Brain pericyte (primary cell): Measurements from ENCODE around the gene REL.
"Not testable (repeated sequence)": the region's sequence is repeated elsewhere in the genome, so short reads cannot be mapped to it uniquely, and the experiment has no call there.

Experiments
- DNase-seq: peaks from one replicate; pipeline ENCODE4 v3.0.0-alpha.2; 2012; ENCODE audit warnings: low read depth, low spot score

Gene REL

DNA sequence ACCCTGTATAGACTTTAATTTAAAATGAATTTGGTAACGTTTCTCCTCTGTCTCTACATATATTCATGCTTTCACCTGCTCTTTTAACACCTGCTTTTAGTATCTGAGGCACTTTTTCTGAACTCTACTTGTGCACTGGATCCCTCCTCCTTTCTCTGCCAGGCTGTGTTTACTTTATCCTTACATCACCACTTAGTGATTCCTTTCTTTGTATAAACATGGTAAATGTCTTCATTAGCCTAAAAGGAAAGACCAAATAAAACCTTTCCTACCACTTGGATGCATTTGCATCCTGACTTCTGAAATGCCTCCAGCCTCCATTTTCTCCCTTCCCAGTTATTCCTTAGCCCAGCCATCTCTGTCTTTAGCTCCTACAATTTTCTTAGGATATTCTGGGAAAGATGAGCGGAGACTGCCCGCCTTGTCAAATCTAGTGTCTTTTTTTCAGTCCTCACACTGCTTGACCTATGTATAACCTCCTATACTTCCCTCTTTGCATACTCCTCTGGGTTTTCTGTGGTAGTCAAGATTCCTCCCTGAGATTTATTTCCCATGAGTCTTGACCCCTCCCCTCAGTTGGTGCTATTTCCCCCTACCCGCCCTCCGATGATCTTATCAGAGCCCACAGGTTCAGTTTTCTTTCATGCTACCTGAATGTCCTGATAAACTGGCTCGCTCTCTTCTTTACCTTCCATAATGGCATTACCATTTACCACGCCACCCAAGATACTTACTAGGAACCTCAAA is 44.8 kb downstream of the REL start:
- DNase-seq = no peak

- no peak for DNase-seq
Measured at GRCh38 chr2:60926741-60927552, 45.6 kb downstream of the REL start.

DNA sequence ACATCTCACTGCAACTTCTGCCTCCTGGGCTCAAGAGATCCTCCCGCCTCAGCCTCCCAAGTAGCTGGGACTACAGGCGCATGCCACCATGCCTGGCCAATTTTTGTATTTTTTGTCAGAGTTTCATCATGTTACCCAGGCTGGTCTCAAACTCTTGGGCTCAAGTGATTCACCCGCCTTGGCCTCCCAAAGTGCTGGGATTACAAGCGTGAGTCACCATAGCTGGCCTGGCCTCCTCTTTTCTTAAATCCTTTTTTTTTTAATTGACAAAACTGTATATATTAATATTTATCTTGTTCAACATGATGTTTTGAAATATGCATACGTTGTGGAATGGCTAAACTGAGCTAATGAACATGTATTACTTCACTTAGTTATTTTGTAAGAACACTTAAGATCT is 50.7 kb downstream of the REL start:
- not testable (repeated sequence) for DNase-seq

- no peak for DNase-seq
Measured at GRCh38 chr2:60932954-60933353, 51.6 kb downstream of the REL start.

GRCh38 chr2:60934165-60934722 is 52.9 kb downstream of the REL start:
- no peak for DNase-seq

DNA sequence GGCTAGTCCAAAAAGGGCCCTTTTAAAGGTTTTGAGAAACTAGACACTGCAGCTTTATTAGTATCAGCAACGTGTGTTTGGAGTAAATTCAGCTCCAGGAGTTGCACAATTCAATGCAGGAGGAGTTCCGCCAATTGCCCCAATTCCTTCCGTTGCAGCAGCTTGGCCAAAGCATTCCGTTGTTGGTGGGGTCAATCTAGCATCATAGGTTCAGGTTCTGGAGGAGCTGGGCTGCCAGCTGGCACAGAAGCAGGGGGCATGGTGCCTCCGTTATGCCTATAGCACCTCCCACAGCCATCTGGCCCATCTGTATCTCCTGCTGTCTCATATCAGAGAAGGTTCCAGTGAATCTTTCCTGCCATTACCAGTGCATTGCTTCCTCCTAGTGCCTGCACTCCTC is 55.4 kb downstream of the REL start:
- DNase-seq = no peak

DNA sequence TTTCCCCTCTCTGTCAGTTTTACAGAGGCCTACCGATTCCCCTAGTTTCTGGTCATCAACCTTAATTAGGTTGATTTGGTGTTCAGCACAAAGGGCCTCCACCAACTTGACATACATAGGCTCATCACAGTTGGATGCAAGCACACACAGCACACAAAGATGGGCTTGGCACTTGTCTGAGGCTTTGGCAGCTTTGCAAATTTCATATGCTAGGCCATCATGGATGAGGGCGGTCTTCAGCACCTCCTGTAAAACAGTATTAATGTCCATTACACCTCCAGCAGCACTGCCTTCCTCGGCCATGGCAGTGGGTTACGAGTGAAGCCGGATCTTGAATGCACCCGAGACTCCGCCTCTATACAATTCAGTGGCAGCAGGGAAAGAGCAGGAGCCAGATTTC is 56.9 kb downstream of the REL start:
- no peak for DNase-seq

- no peak for DNase-seq
Measured at GRCh38 chr2:60939622-60940021, 58.2 kb downstream of the REL start.

DNA sequence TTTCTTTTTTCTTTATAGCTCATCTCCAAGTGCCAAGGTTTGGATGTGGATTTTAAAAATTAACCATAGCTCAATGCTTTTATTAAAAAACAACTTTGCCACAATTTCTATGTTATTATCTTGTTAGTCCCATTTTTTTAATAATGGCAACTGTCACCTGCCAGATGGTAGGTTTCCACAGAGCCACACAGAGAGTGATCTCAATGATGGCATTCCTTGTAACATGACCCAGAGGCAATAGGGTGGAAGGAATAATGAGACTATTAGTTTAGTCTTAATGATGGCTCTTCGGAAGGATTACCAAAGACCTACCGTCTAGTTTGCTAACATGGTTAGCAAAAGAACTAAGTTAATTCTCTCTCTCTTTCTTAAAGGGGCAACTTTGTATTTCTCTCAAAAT is 64.0 kb downstream of the REL start:
- DNase-seq = no peak

DNA sequence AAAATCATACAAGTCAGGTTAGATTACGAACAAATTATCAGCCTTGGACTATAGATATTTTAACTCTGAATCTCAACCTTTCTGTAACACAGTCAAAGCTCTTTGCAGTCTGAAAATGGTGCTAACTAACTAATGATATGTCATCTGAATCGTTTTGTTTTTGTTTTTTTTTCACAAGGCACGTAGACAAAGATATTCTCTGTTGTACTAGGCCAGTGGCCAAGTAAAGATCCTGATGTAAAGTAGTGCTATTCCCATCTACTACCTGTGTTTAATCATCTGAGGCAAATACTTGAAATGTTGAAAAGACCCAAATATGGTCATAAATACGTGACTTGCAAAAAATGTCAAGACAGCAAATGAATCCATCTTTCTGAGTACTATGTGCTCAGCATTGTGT is 65.7 kb downstream of the REL start:
- no peak for DNase-seq

DNA sequence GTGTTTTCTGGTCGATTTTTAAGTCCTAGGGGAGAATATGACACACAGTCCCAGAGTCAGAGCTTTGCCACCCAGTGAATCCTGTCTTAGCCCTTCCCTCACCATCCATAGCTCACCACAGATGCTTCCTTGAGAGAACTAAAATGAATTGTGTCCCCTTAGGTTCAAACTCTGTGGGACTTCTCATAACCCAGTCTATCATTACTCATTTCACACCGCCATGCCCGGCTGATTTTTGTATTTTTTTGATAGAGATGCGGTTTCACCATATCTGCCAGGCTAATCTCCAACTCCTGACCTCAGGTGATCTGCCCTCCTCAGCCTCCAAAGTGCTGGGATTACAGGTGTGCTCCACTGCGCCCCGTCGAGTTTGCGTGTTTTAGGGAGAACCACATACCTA is 66.8 kb downstream of the REL start:
- no peak for DNase-seq

DNA sequence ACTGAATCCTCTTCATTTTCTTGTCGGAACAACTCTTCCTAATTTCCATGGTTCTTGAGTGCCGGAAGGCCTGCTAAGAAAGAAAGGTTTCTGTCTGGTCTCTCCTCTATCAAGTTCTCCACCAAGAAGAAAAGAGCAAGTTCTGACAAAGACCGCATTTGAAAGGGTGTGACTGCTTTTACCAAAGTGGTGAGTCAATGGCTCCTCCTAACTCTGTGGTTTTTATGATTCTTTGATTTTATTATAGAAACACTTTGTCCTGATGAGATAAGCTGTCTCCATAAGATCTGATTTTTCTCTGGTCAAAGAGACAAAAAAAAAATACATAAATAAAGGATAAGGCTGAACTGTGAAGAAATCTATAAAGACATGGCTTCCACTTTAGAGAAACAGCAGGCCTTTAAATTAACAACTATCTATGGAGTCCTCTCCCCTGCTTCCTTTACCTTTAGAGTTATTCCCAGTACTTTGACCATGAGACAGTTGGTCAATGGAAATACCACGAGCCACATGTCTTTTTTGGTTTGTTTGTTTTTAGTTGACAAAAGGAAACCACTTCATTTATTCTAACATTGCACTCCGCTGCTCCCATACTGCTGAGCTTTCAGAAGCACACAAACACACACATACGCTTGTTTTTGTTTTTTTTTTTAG is 67.7 kb downstream of the REL start:
- DNase-seq = no peak

GRCh38 chr2:60954139-60954538 is 72.8 kb downstream of the REL start:
- no peak for DNase-seq

DNA sequence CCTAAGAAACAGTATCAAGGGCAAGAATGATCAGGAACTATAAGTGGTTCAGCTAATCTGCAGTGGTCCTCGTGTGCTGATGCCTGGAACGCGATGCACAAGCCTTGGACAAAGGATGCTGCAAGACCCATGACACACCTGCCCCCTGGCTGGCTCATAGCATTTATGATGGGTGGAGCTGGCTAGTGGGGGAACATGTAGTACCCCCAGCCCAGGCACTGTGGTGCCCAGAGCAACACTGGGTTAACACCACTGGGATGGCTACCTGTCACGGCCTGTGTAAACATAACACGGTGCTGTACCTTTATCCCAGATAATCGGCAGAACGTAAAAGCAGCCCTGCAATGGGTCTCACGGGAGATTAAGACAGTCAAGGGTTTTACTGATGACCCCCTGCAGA is 75.8 kb downstream of the REL start:
- DNase-seq = no peak

- DNase-seq = no peak
Measured at GRCh38 chr2:60957643-60958042, 76.3 kb downstream of the REL start.

- no peak for DNase-seq
Measured at GRCh38 chr2:60958361-60958760, 77.0 kb downstream of the REL start.

DNA sequence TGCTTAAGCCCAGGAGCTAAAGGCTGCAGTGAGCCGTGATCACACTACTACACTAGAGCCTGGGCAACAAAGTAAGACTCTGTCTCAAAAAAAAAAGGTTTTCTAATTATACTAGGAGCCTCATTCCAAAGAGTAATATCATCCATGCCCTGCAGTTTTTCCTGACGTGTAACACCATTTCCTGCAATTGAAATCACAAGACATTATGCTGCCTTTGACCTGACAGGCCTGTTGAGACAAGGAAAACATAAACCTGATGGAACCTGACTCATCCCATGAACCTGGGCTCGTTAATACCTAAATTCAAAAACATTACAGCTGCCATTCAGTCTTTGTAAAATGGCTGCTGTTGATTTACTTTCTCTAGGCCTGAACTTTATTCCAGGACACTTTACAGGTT is 77.4 kb downstream of the REL start:
- DNase-seq = no peak

GRCh38 chr2:60959501-60959900 is 78.1 kb downstream of the REL start:
- no peak for DNase-seq

GRCh38 chr2:60960706-60961105 is 79.3 kb downstream of the REL start:
- DNase-seq = no peak

DNA sequence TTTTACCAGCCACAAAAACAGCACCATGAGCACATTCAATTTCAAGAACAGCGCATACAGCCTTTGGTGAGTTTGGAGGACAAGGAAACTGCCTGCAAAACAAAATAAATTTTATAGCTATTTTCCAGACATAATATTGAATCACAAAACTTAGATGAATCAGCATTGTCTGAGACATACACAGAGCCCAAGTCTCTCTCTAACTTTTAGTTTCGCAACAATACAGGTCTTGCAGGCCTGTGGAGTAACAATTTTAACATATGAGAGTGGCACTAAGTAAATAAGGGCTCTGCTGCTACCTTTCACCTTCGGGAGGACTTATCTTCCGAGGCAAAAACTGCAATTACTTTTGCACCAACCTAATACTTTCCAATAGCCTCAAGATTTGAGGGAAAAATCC is 80.1 kb downstream of the REL start:
- DNase-seq = no peak

- DNase-seq = no peak
Measured at GRCh38 chr2:60962528-60962927, 81.2 kb downstream of the REL start.

DNA sequence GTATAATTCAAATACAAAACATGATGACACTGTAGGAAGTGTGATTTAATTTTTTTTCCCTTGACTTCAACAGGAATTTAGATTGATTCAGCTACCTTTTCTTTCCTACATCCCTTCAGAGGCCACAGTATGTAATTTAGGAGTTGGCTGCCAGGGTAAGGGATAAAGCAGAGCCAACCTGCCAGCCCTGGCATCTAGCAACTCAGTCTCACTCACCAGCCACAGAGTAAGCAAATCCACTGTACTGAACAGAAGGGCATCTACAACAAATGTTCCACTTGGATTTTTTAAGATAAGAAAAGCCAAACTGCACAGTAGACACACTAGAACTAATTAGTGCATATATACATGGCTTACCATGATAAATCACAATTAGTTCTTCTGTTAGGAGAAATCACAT is 81.8 kb downstream of the REL start:
- DNase-seq = no peak
